PFSK-1 (cell line): ENCODE data around the gene VPS8.

Experiments used
- FOXP2 ChIP-seq: optimal IDR thresholded peaks from 2 replicates; pipeline ENCODE3; 2011; ENCODE audit warnings: borderline replicate concordance, control low read depth, inconsistent platforms; ENCODE audit not compliant: insufficient read depth; ENCODE audit errors: extremely low read length, extremely low read depth
- POLR2AphosphoS5 ChIP-seq: IDR thresholded peaks from 2 replicates; pipeline ENCODE4 v1.6.1; 2012; ENCODE audit warnings: low read depth, mild to moderate bottlenecking, control low read depth, low read length, moderate library complexity
- REST ChIP-seq, 2 experiments: IDR thresholded peaks; 2 replicates each; pipeline versions ENCODE4 v1.6.1 to v1.8.0; 2011 to 2012; ENCODE audit warnings: low read depth in 2 of 2, low read length in 2 of 2, control low read depth in 1 of 2, inconsistent platforms in 1 of 2, mild to moderate bottlenecking in 1 of 2, moderate library complexity in 1 of 2; ENCODE audit not compliant: insufficient read depth in 1 of 2
- SIN3A ChIP-seq: IDR thresholded peaks from 2 replicates; pipeline ENCODE4 v1.6.1; 2012; ENCODE audit warnings: mild to moderate bottlenecking, low read length, moderate library complexity, borderline replicate concordance; ENCODE audit not compliant: insufficient read depth
- TAF1 ChIP-seq: IDR thresholded peaks from 2 replicates; pipeline ENCODE4 v1.6.1; 2012; ENCODE audit warnings: low read length, control low read depth, borderline replicate concordance; ENCODE audit not compliant: insufficient read depth

VPS8 gene

GRCh38 chr3:184857099-184857498 lies 45.1 kb downstream of the VPS8 start:
- TF ChIP-seq REST (IDR thresholded peaks at IDR 0.05; ENCODE audit: insufficient read depth in 1 of 2, low read depth in 2 of 2, low read length in 2 of 2) (no peak), POLR2AphosphoS5 (no peak), TAF1 (no peak), SIN3A (no peak), FOXP2 (no peak)

- TF ChIP-seq REST (IDR thresholded peaks at IDR 0.05; ENCODE audit: insufficient read depth in 1 of 2, low read depth in 2 of 2, low read length in 2 of 2) (no peak), FOXP2 (no peak), POLR2AphosphoS5 (no peak), SIN3A (no peak), TAF1 (no peak)
Measured at GRCh38 chr3:184864000-184864399, 52.0 kb downstream of the VPS8 start.

- TF ChIP-seq TAF1 (no peak), SIN3A (no peak), POLR2AphosphoS5 (no peak), FOXP2 (no peak)
Measured at GRCh38 chr3:184868477-184868876, 56.5 kb downstream of the VPS8 start.

GRCh38 chr3:184872200-184872599 lies 60.2 kb downstream of the VPS8 start:
- TF ChIP-seq FOXP2 = no peak

- TF ChIP-seq REST (IDR thresholded peaks at IDR 0.05; ENCODE audit: insufficient read depth in 1 of 2, low read depth in 2 of 2, low read length in 2 of 2) (no peak), FOXP2 (no peak), TAF1 (no peak), POLR2AphosphoS5 (no peak), SIN3A (no peak)
Measured at GRCh38 chr3:184873141-184873540, 61.2 kb downstream of the VPS8 start.

GRCh38 chr3:184874709-184875644 lies 63.0 kb downstream of the VPS8 start:
- TF ChIP-seq TAF1 = no peak
- TF ChIP-seq POLR2AphosphoS5 = no peak
- TF ChIP-seq REST (IDR thresholded peaks at IDR 0.05; ENCODE audit: insufficient read depth in 1 of 2, low read depth in 2 of 2, low read length in 2 of 2) = no peak
- no peak for TF ChIP-seq FOXP2
- no peak for TF ChIP-seq SIN3A
